Caco-2 (cell line): ENCODE data around the gene TPRX2. TPM values are rescaled to one million over a fixed set of nuclear protein-coding genes. Genes with fewer than 3 reads are reported as not detected.

Source experiments
- BruUV-seq: library from RNA; stranded (reverse); fragments of 400-500 nt; replicated peaks from 2 replicates; lab custom pipeline; 2021; lab: Mats Ljungman, UMichigan
- CTCF ChIA-PET: fragments of 300-600 bp; sonication (Branson Sonifier 250); formaldehyde crosslinking; loops from one replicate; lab custom pipeline; 2022; ENCODE audit warnings: antibody characterized with exemption; lab: Charles Lee
- POLR2A ChIA-PET: fragments of 300-600 bp; sonication (Branson Sonifier 250); formaldehyde crosslinking; loops from one replicate; lab custom pipeline; 2022; ENCODE audit warnings: antibody characterized with exemption; lab: Charles Lee
- DNase-seq, 2 experiments: peaks; one replicate each; pipeline versions ENCODE4 v3.0.0 to v3.0.0-alpha.2; 2020 to 2022
- H3K27me3 ChIP-seq: replicated peaks from 2 replicates; pipeline ENCODE4 v1.6.0; 2011; ENCODE audit warnings: low read length; ENCODE audit not compliant: control insufficient read depth, insufficient read depth
- H3K36me3 ChIP-seq: 2 replicates; pipeline ENCODE4 v1.5.1; 2011; ENCODE audit warnings: low read length; ENCODE audit not compliant: control insufficient read depth, insufficient read depth
- H3K4me1 ChIP-seq: fragments of 250-450 bp; sonication (Bioruptor Pico); 2 replicates; pipeline ENCODE4 v1.5.1; 2020; ENCODE audit warnings: mild to moderate bottlenecking
- H3K4me3 ChIP-seq: 2 replicates; pipeline ENCODE4 v1.5.1; 2011; ENCODE audit warnings: low read depth, mild to moderate bottlenecking, control low read depth, low read length
- H3K9me3 ChIP-seq: fragments of 250-450 bp; sonication (Bioruptor Pico); 2 replicates; pipeline ENCODE4 v1.5.1; 2020; ENCODE audit warnings: mild to moderate bottlenecking, moderate library complexity
- H3K27ac Mint-ChIP-seq: one replicate; pipeline ENCODE4 v1.8.0; 2022; ENCODE audit warnings: mixed read lengths; ENCODE audit not compliant: unreplicated experiment
- H3K27me3 Mint-ChIP-seq: one replicate; pipeline ENCODE4 v1.8.0; 2022; ENCODE audit warnings: mixed read lengths; ENCODE audit not compliant: insufficient read depth, unreplicated experiment
- H3K36me3 Mint-ChIP-seq: one replicate; pipeline ENCODE4 v1.8.0; 2022; ENCODE audit warnings: mild to moderate bottlenecking, mixed read lengths; ENCODE audit not compliant: insufficient read depth, unreplicated experiment
- H3K4me1 Mint-ChIP-seq: one replicate; pipeline ENCODE4 v1.8.0; 2022; ENCODE audit warnings: low read depth, mixed read lengths; ENCODE audit not compliant: unreplicated experiment
- H3K4me3 Mint-ChIP-seq: one replicate; pipeline ENCODE4 v1.8.0; 2022; ENCODE audit warnings: mild to moderate bottlenecking, moderate library complexity, mixed read lengths; ENCODE audit not compliant: unreplicated experiment
- H3K9me3 Mint-ChIP-seq: one replicate; pipeline ENCODE4 v1.8.0; 2022; ENCODE audit warnings: mixed read lengths; ENCODE audit not compliant: unreplicated experiment
- intact Hi-C: fragments of 100-400 bp; cut with micrococcal nuclease; formaldehyde crosslinking; loops from one replicate; pipeline ENCODE4 v1.10.0; 2022; ENCODE audit not compliant: unreplicated experiment
- total RNA-seq: library from RNA; stranded (reverse); gene quantifications from 2 replicates; pipeline ENCODE4 v1.2.3, GENCODE V29; 2022
- TF ChIP-seq, protein P1 (sequence below), 2 experiments: fragments of 200-600 bp in 1 of 2; IDR thresholded peaks; 1 replicate in 1 of 2; 2 replicates in 1 of 2; pipeline versions ENCODE4 v1.5.1 to v1.8.0; 2011 to 2022; ENCODE audit warnings: antibody characterized with exemption in 1 of 2, control low read depth in 1 of 2, inconsistent platforms in 1 of 2, low read depth in 1 of 2, low read length in 1 of 2, mild to moderate bottlenecking in 1 of 2, moderate library complexity in 1 of 2; ENCODE audit not compliant: insufficient read depth in 1 of 2, severe bottlenecking in 1 of 2, unreplicated experiment in 1 of 2

Gene TPRX2
- total RNA-seq, 1 experiment from 2014 or later: not detected

DNA sequence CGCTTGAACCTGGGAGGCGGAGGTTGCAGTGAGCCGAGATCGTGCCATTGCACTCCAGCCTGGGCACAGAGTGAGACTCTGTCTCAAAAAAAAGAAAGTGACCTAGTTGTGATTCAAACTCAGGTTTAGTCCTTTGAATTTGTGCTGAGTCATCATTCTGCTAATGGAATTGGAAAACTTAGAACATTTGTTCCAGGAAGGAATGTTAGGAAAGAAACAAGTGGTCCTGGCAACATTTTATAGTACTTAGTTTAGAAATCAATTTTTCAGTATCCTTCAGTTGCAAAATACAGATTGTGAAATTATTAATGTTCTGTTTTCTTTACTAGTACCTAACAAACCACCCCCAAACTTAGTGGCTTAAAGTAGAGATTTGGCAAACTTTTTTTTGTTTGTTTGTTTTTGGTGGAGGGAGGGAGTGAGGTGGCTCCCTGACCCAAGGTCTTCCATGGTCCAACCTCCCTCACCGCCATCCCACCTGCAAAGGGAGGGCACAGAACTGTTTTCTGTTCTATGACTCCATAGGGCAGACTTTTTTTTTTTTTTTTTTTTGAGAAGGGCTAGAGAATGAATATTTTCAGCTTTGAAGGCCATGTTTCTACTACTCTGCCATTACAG is 36.2 kb downstream of the TPRX2 start:
- DNase-seq: no peak
- peaks cover 10% of the 10 kb centered on the region for H3K36me3 Mint-ChIP-seq
- Histone ChIP-seq H3K36me3 (no peaks in the 10 kb centered on the region), H3K4me1 (no peaks in the 10 kb centered on the region; the same call in 1 of the 2 replicates), H3K9me3 (peaks cover 22% of the 10 kb centered on the region), H3K4me3 (no peak overlapping the region), H3K27me3 (no peaks in the 10 kb centered on the region)
- no peak overlapping the region for H3K27ac Mint-ChIP-seq
- no peak overlapping the region for H3K4me3 Mint-ChIP-seq
- TF ChIP-seq, protein P1, sequence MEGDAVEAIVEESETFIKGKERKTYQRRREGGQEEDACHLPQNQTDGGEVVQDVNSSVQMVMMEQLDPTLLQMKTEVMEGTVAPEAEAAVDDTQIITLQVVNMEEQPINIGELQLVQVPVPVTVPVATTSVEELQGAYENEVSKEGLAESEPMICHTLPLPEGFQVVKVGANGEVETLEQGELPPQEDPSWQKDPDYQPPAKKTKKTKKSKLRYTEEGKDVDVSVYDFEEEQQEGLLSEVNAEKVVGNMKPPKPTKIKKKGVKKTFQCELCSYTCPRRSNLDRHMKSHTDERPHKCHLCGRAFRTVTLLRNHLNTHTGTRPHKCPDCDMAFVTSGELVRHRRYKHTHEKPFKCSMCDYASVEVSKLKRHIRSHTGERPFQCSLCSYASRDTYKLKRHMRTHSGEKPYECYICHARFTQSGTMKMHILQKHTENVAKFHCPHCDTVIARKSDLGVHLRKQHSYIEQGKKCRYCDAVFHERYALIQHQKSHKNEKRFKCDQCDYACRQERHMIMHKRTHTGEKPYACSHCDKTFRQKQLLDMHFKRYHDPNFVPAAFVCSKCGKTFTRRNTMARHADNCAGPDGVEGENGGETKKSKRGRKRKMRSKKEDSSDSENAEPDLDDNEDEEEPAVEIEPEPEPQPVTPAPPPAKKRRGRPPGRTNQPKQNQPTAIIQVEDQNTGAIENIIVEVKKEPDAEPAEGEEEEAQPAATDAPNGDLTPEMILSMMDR (IDR thresholded peaks at IDR 0.05; ENCODE audit: insufficient read depth in 1 of 2, low read depth in 1 of 2, low read length in 1 of 2, severe bottlenecking in 1 of 2, unreplicated experiment in 1 of 2): no peak
- H3K4me1 Mint-ChIP-seq: no peaks in the 10 kb centered on the region
- no peaks in the 10 kb centered on the region for H3K27me3 Mint-ChIP-seq
- H3K9me3 Mint-ChIP-seq: peaks cover 21% of the 10 kb centered on the region
- intact Hi-C loops: no loop called here
- POLR2A ChIA-PET: no interaction called here
- BruUV-seq: no TSS peak
- CTCF ChIA-PET: no interaction called here

DNA sequence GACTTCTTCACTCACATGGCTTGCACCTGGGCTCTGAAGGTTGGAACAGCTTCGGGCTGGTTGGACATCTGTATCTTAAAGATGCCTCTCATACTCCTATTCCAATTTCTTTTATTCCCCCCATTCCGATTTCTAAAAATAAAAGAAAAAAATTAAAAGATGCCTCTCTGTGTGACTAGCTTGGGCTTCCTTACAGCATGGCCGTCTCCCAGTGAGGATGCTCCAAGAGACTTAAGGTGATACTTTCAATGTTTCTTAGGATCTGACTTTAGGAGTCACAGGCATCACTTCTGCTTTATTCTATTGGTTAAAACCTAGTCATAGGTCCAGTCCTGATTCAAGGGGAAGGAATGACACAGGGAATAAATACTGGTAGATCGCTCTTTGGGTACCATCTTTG is 37.0 kb downstream of the TPRX2 start:
- Histone ChIP-seq H3K4me1 (no peaks in the 10 kb centered on the region; the same call in 1 of the 2 replicates), H3K4me3 (no peak overlapping the region), H3K36me3 (no peaks in the 10 kb centered on the region), H3K9me3 (peaks cover 22% of the 10 kb centered on the region), H3K27me3 (no peaks in the 10 kb centered on the region)
- no TSS peak for BruUV-seq
- intact Hi-C loops: no loop called here
- Mint-ChIP-seq H3K4me3 (no peak overlapping the region), H3K9me3 (peaks cover 13% of the 10 kb centered on the region), H3K36me3 (peaks cover 10% of the 10 kb centered on the region), H3K27me3 (no peaks in the 10 kb centered on the region), H3K27ac (no peak overlapping the region), H3K4me1 (no peaks in the 10 kb centered on the region)
- TF ChIP-seq, protein P1 (IDR thresholded peaks at IDR 0.05; ENCODE audit: insufficient read depth in 1 of 2, low read depth in 1 of 2, low read length in 1 of 2, severe bottlenecking in 1 of 2, unreplicated experiment in 1 of 2): no peak
- POLR2A ChIA-PET: no interaction called here
- no peak for DNase-seq
- CTCF ChIA-PET: no interaction called here

DNA sequence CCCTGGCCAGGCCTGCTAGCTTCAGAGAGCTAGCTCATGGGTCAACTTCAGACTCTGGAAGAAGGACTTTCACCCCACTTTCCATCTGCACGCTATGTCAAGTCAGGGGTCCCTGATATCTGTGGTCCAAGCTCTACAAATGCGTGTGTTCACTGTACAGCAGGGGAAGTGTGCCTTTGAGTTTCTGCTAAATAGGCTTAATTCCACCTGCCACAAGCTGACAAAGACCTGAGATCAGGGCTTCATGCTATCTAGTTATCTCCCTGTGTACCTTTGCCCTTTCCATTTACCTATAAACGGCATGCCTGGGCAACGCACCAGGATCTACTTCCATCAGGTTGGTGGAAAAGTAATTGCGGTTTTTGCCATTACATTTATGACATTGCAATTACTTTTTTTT is 37.7 kb downstream of the TPRX2 start:
- Mint-ChIP-seq H3K4me1 (no peaks in the 10 kb centered on the region), H3K27me3 (no peaks in the 10 kb centered on the region), H3K27ac (no peak overlapping the region), H3K36me3 (peaks cover 10% of the 10 kb centered on the region), H3K9me3 (peaks cover 10% of the 10 kb centered on the region), H3K4me3 (no peak overlapping the region)
- no peaks in the 10 kb centered on the region for H3K36me3 ChIP-seq
- TF ChIP-seq, protein P1 (IDR thresholded peaks at IDR 0.05; ENCODE audit: insufficient read depth in 1 of 2, low read depth in 1 of 2, low read length in 1 of 2, severe bottlenecking in 1 of 2, unreplicated experiment in 1 of 2): no peak
- CTCF ChIA-PET: no interaction called here
- POLR2A ChIA-PET: no interaction called here
- H3K4me1 ChIP-seq: no peaks in the 10 kb centered on the region; the same call in 1 of the 2 replicates
- no peaks in the 10 kb centered on the region for H3K27me3 ChIP-seq
- no peak for DNase-seq
- BruUV-seq: no TSS peak
- H3K9me3 ChIP-seq: peaks cover 22% of the 10 kb centered on the region
- intact Hi-C loops: no loop called here
- H3K4me3 ChIP-seq: no peak overlapping the region
